Activated CD4-positive, CD25-positive, alpha-beta regulatory T cell (primary cell): ENCODE data around the gene CA4.
A peak's percentile ranks its signal among the peaks of the same experiment; 100 is the strongest.

ENCODE experiments used
- DNase-seq, 4 experiments: peaks; one replicate each; lab custom pipeline; 2025; lab: John Stamatoyannopoulos, UW

The CA4 gene

DNA sequence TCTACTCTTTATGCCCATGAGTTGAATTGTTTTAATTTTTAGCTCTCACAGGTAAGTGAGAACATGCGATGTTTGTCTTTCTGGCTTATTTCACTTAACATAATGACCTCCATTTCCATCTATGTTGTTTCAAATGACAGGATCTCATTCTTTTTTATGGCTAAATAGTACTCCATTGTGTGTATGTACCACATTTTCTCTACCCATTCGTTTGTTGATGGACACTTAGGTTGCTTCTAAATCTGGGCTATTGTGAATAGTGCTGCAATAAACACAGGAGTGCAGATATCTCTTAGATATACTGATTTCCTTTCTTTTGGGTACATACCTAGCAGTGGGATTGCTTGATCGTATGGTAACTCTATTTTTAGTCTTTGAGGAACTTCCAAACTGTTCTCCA is 19.3 kb upstream of the CA4 start:
- no peak for DNase-seq

DNA sequence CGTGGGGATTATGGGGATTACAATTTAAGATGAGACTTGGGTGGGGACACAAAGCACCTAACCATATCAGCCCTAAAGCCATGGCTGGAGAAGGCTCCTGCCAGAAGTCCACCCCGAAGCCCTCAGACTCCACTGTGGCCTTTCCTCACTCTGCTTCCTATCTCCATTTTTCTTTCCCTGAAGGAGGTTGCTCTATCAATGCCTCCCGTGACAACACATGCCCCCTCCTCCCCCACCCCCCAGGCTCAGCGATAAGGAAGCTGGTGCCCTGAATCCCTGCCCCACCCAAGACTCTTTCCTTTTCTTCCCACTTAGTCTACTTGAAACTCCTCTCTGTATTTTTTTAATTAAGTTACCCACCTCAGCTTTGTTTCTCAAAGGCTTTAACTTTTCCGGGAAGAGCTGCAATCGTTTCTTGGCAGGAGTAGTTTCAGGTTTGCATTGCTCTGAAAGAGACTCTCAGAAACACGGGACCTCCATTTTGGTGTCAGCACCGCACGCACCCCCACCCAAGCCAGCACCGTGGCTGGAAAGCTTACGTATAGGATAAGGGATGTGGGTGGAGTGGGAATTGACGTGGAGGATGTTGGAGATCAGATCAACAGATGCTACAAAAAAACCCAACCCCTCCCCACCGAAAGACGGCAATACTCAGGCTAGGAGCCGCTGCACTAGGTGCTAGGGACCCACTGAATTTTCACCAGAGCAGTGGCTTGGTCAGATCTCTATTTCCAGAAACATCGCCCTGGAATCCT is 15.2 kb upstream of the CA4 start:
- no peak for DNase-seq

DNA sequence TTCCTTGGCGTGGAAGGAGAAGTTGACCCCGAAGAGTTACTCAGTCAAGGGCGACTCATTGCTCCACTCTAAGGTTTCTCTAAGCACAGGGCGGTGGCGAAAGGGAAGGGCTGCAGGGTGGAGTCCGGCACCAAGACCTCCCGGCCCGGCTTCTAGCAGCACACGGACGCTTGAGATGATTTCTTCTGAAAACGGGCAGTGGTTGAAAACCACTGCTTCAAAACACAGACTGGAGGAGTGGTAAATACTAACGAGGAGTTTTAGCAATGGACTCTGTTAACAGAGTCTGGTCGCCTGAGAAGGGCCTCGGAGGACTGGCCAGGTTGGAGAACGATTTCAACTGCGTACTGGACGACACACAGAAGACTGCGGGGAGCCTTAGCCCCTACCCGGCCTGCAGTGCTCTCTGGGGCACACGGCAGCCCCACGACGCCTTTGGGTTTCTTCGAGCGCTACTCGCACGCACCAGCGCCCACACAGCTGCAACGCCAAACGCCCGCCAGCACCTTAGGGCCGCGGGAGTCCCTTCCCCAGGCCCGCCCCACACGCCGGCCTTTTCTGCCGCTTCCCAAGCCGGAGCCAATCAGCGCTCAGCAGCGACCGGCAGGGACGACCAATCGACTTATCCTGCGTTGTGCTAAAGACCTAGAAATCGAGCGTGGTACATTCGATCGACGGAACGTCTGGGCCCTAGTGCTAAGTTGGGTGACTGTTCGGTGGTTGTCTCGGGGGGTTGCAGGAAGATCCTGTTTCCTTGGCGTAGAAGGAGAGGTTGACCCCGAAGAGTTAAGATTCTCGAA is 14.4 kb upstream of the CA4 start:
- peak; percentile 38 to 60 (median 52) for DNase-seq

DNA sequence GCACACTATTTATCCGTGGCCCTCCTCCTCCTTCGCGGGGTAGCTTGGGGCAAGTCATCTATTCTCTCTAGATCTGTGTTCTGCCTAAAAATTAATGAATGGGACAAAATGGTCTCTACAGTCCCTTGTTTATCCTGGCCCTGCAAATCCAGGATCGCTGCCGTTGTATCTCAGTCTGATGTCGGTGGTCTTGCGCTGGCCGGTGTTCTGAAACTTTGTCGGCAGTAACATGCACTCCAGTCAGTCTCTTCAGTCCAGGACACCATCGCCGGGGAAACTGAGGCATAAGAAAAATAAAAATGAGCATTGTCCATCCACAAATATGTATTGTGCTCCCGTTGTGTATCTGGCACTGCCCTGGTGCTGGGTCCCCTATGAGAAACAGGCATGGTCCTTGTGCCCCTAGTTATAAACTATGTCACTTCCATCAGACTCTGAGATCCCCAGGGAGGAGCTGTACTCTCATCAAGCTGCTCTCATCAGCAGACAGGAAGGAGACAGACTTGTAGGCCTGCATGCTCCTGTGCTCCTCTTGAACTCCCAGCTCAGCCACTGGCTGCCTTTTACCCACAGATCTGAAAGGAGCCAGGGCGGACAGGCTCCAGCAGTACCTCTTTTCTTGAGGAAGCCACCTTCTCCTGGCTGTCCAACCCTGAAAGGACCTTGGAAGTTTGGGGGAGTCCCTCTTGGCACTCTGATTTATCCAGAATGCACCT is 13.7 kb upstream of the CA4 start:
- DNase-seq = no peak

DNA sequence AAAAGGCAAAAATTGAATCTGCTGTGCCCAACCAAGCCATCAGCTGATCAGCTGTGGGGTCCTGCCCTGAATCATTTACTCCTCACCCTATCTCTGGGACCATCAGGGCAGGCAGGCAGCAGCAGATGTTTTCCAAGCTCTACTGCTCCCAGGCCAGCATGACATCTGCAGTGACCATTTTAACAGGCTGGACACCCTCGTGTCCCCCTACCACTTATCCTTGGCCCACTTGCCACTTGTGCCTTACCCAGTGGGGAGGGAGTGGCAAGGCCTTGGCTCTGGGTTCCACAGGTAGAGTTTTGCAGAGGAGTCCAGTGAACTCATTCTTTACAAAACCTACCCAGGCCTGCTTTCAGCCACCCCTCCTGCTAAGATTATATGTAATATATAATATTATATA is 12.0 kb upstream of the CA4 start:
- no peak for DNase-seq

DNA sequence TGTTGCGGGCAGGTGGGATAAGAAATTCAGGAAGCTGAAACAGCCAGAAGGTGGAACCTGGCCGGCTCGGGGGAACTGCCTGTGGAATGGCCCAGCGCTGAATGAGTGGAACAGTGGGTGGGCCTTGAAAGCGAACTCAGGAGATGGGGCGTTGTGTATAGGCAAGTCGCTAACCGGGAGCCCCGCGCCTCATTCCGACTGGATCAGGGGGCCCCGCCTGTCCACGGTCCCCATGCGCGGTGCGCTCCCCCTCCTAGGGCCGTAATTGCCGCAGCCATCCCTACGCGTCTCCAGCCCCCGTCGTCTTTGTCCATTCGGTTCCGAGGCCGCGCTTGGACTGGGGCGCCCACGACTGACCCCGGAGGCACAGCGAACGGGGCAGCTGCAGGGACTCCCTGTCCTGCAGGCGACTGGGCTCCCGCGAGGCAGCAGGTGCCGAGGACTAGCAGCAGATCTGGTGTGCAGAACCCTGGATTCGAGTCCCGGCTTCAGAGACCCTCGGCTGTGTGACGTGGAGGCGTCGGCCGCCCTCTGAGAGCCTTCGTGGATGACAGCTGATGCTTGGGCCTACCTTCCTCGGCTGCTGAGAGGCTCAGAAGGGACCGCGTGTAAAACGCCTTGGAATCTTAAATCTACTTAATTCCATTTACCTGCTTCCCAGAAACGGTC is 10.9 kb upstream of the CA4 start:
- no peak for DNase-seq

DNA sequence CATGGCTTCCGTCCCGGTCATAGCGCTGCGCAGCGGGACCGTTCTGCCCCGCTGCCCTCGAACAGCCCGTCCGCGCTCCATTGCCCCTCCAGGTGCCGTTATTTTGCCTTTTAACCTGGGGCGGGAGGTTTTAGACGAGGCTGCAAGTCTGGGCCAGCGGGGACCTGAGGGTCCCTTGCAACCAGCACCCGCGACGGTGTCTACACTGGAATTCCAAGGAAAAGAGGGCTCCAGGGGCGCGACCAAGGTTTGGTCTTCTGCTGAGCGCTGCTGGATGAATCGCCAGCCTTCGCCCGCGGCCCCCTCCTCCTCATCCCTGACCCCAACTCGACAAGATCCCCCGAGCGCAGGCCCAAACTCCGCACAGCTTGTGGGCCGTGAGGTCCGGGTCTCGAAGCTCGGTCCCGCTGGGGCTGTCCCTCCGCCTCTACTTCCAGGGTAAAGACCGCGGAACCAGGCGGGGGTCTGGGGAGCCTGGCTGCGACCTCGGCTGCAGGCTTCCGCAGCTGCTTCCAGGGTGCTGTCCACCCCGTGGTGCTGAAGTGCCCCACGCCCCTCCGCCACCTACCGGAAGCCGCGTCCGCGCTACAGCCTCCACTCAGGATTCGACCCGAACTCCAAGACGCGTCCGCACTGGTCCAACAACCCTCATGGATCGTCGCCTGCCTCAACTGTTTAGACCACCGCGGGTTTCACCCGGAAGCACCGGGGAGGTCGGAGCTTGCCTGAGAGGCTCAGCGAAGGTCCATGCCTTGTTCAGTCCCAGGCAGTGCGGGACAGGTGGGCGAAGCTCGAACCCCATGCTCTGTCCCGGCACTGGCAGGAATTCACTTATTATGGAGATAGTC is 10.1 kb upstream of the CA4 start:
- peak; percentile 32 to 50 (median 44) for DNase-seq

DNA sequence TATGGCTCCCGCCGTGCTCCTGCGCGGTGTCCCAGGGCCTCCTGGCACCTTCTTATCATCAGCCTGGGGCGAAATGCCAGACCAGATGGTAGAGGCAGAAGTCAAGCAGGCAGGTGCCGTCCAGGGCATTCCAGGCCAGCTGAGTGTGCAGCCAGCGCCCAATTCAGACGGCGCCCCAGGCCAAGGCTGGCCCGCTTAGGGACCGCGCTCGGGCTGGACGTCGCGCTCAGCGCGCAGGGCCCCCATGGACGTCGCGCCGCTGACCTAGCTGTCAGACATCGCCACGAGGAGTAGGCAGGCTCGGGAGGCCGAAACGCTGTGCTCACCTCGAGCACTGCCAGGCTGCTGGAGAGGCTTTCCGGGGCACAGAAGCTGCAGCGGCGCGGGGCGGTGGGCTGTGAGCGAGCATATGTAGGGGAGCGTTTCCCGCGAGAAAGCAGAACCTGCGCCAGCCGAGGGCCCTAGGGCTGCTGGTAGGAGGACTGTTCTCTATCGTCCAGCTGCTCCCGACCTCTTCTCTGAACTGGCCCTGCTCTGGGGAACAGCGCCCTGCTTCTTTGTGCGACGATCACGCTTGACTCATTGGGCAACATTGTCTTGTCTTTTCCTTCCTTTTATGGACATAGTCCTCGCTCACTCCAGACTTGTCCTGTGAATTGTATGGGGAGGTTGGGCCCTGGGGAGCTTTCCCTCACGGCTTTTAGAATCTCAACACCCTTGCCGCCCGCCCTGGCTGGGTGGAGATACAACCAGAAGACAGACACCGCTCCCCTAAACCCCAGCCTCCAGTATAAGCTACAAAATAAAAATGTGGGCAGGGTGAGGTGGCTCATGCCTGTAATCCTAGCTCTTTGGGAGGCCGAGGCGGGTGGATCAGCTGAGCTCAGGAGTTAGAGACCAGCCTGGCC is 8.4 kb upstream of the CA4 start:
- DNase-seq = no peak

DNA sequence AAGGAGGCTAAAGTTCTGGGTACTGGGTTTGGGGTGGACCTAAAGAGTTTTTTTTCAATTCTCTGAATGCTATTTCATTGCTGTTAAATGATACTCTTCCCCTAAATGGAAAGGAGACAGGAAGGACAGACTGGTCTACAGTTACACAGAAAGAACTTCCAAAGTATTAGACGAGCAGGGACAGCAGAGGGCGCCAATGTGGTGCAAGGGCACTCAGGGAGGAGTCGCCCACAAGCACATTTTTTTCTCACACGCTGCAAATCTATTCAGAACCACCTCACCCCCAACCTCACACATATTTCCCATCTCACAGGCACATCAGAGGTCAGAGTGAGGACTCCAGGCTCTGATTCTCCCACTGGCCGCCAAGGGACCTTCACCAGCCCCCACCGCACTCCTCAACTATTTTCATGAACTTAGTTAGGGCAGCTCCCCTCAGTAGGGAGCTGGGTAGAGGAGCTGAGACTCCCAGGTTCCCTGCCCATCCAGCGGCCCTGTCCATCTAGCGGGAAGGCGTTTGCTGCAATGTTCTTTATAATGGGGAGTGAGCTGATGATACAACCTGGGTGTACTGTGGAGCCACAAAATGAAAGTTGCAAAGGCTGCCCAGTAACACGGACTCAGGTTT is 6.8 kb upstream of the CA4 start:
- DNase-seq = peak; percentile 51 to 65 (median 60)

DNA sequence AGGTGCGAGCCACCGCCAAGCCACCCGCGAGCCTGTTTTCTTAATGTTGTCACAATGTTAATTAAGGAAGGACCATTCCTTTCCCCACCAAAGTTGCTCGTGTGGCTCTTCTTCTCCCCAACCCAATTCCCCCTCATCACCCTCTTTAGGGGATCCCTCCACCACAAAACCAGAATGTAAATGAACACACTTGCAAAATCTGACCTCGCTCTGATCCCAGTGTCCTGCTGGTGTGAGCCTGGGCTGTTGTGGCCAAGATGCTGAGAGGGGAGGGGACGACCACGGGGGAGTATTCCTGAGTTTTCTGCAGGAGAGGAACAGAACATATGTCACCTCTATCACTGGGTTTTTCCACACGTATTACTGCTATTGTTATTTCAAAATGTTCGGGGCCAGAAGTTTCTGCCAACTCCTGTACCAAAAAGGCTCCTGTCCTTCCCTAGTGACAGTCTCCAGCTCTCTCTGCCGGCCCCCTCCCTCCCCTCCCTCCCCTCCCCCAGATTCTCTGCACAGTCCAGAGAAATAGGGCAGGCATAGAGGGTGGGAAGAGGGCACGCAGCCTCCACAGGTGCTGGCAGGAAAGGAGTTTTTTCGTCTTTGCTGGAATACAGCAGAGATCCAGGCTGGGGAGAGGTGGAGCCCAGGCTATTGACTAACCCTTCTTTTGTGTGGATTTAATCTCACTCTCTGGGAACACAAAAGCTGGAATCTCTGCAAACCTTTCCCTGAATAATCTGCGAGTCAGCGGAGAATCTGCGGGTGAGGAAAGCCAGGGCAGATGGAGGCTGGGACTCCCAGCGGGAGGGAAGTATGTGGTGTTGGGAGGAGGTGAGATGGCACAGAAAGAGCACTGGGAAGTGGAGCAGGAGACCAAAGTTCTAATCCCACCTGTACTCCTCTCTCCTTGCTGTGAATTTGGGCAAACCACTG is 4.5 kb upstream of the CA4 start:
- DNase-seq = no peak

DNA sequence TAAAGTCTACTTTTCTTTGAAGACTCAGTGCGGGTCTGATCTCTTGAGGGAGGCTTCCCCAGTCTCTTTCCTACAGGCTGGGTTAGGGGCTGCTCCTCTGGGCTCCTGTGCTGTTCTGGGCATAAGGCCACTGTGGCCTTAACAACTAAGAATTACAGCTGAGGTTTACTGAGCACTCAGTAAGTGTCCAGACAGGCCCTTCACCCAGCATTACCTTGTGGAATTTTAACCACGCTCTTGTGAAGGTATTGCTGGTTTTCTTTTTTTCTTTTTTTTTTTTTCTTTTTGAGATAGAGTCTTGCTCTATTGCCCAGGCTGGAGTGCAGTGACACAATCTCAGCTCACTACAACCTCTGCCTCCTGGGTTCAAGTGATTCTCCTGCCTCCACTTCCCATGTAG is 3.6 kb upstream of the CA4 start:
- no peak for DNase-seq

DNA sequence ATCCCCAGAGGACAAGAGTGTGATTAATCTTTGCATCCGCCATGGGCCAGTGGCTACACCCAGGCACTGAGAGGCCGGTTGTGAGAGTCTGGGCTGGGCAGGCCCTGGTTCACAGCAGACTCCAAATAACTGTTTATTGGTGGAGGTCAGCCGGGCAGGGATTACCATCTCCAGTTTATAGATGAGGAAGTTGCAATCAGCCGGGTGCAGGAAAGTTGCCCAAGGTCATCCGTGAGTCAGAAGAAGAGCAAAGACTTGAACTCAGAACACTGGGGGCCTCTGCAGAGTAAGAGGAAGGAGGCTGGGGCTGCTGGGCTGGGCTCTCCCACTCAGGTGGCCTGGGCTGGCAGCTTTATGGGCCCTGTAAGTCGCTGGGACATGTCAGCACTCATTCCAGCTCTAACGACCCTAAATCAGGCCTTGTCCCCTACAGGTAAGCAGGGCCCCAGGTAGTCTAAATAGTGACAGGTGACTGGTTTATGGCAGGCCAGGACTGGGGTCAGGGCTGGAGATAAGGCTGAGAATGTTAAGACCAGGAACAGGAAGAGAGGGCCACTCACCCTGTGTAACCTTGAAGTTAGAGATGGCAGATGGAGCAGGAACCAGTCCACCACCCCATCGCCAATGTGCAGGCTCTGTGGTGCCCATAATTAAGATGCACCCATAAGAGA is 2.1 kb upstream of the CA4 start:
- no peak for DNase-seq

DNA sequence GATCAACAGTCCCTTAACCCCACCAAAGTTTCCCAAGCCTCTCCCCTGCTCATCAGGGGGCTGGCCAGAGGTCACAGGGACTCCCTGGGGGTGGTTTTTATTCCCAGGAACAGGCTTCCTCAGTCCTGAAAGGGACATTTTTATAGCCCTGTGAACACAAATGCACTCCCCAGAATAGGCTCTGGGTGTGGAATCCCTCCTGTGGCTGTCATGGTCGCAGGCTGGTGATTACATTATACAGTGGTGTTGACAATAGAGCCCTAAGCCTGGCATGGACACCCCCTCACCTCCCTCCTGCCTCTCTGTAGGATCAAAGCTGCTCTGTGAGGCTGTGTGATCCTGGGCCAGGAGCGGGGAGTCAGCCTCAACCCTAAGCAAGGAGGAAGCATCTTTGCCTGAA is 1.4 kb upstream of the CA4 start:
- DNase-seq = no peak

DNA sequence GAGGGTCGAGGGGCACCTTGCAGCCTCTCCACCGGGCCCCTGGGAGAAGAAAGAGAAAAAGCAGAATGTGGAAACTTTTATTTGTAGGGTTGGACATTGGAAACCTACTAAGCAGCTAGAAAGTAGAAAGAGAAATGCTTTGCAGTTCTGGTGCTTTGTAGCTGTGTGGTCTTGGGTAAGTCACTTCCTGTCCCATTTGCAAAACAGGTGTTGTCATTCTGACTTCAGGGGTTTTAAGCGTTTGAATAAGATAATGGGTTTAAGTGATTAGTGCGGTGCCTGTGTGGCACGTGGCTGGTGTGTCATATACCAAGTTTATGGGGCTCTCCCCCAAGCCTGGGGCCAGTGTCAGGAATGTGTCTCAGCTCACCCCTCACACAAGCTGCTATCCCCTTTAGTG is 1.6 kb downstream of the CA4 start:
- no peak for DNase-seq

DNA sequence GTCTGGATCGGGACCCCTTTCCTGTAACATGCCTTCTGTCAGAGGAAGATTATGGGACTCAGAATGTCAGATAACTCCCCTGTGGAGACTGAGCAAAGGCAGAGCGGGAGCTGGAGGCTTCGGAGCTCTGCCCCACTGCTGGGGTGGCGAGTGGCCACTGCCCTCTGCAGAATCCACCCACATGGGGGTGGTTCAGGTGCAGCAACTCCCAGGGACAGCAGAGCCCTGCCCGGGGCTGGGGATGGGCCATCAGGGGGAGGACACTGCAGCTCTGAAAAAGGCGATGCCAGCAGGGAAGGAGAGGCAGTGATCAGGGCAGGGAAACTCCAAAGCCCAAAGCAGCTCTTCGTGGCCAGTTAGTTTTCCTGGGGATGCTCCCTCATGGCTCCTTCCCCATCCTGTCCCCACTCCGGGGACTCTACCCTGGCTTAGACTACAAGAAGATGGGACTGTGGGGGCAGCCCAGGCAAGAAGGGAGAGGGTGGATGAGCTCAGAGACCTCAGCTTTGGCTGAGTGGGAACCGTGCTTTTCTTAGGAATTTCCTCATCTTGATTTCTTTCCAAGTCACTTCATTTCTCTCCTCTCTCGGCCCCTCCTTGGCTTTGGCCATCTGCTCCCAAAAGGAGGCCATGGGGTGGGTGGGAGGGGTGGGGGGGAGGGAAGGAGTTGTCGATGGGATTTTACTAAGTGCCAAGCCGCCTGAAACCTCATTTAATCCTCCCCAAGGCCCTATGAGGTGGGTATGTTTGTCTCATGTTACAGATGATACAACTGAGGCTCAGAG is 4.0 kb downstream of the CA4 start:
- no peak for DNase-seq

DNA sequence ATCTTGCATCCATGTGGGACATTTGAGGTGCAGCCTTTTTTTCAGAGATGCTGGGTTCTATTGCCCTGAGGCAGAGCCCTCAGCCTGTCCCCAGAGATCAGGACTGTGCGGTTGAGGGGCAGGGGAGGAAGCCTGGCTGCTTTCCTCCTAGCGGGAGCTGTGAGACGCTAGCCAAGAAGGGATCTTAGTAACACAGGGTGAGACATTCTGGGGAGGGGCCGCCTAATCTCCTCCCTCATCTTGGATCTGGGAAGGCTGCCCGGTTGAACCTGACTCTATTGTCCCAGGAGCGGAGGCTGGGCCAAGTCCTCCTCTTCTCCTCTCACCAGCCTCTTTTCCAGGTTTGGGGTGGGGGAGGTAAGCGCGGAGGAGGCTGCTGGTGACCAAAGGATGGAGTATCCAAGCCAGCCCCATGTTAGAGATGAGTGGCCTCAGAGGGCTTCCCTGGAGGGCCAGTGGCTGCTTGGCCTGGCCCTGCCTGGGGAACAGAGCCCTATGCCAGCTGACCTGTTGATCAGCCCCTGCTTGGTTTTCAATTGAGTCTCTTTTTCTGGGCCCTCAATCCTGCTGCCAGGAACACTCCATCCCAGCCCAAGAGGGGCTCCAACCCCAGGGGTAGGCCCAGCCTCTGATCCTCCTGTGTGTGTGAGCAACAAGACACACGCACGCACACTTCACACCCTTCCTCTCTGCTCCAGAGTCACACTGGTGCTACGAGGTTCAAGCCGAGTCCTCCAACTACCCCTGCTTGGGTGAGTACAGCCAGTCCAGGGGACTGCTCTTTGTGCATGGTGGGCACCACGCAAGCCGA is 5.0 kb downstream of the CA4 start:
- DNase-seq = no peak

DNA sequence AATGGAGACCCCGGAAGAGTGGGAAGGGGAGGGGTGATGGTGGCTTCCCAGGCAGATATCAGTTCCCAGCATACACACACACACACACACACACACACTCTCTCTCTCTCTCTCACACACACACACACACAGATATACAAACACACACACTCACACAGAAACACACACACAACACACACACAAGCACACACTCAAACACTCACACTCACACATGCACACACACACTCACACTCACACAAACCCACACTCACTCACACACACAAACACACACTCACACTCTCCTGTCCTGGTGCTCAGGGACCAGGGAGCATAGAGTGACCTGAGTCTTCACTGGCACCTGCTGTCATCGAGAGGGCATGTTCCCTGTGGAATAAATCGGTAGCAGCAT is 5.6 kb downstream of the CA4 start:
- DNase-seq = no peak
